GM12873 (cell line): ENCODE measurements around the gene CAMKK1.

ENCODE experiments used
- CTCF ChIP-seq: IDR thresholded peaks from 2 replicates; pipeline ENCODE4 v1.5.1; 2012; ENCODE audit warnings: low read depth, mild to moderate bottlenecking, moderate library complexity, low read length, control low read depth; ENCODE audit not compliant: insufficient read depth; ENCODE audit errors: missing control alignments

The CAMKK1 gene

DNA sequence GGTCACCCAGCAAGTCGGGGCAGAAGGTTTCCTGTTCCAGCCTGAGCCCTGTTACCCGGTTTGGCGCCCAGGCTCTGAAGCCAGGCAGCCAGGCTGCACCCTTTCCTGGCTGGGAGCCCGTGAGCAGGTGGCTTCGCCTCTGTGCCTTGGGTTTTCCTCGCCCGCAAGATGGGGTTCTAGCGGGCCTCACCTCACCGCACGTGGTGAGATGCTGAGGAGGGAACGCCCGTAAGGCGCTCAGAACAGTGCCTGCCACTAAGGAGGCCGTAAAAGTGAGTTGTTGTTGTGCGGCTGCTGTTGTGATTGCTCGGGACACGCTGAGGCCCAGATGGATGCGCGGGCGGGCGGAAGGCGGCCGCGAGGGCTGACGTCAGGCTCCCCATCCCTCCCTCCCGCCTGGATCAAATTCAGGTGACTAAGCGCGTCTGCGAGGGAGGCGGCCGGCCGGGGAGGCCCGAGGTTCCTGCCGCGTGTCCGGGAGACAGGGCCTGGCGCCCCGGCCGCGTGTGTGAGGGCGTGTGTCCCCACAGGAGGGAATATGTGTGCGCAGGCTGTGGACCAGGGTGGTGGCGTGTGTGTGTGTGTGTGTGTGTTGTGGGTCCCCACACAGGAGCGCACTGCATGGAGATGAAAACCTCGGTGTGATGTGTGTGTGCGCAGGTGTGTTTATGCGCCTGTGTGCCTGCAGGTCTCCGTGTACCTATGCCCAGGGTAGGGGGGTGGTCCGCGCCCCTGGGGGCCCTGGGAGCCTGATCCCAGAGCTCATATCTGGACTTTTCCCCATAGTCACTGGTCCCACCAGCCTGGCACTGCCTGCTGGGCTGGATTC is 4.3 kb downstream of the CAMKK1 start:
- no peak for TF ChIP-seq CTCF

- TF ChIP-seq CTCF: no peak
Observed at GRCh38 chr17:3887804-3888203, 5.0 kb downstream of the CAMKK1 start.

- no peak for TF ChIP-seq CTCF
Observed at GRCh38 chr17:3887394-3887793, 5.5 kb downstream of the CAMKK1 start.

- no peak for TF ChIP-seq CTCF
Observed at GRCh38 chr17:3886776-3887175, 6.1 kb downstream of the CAMKK1 start.

GRCh38 chr17:3885970-3886369 is 6.9 kb downstream of the CAMKK1 start:
- no peak for TF ChIP-seq CTCF

GRCh38 chr17:3885271-3885670 is 7.6 kb downstream of the CAMKK1 start:
- TF ChIP-seq CTCF: no peak

DNA sequence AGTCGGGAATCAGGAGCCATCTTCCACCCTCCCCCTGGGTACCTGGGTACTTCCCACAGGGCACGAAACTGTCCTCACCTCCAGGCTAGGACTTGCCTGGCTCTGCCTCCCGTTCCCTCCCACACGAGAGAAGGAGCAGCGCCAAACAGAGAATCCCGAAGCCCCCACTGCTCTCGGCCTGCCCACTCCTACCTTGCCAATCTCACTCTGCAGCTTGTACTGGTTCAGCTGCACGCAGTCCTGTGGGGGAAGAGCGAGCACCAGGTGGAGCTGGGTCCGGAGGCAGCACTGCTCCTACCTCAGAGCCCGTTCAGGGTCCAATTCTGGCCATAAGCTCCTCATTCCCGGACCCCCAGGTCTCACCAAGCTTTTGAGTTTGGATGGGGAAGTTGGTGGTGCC is 8.7 kb downstream of the CAMKK1 start:
- TF ChIP-seq CTCF: no peak
